GM04504 (cell line): ENCODE results near the gene ARF6.
A peak's percentile ranks its signal among the peaks of the same experiment; 100 is the strongest.

Experiments
- DNase-seq: peaks from one replicate; pipeline ENCODE4 v3.0.0-alpha.2; 2012; ENCODE audit warnings: low read depth

The ARF6 gene

GRCh38 chr14:49940808-49941421 is 48.0 kb downstream of the ARF6 start:
- DNase-seq: peak; percentile 30

- no peak for DNase-seq
These were observed 49.2 kb downstream of the ARF6 start for GRCh38 chr14:49942090-49942489.

- DNase-seq: no peak
These were observed 51.6 kb downstream of the ARF6 start for GRCh38 chr14:49944501-49944900.

- no peak for DNase-seq
These were observed 52.8 kb downstream of the ARF6 start for GRCh38 chr14:49945448-49946319.
